HepG2 (cell line): ENCODE data around the gene FBXO7. TPM values are rescaled to one million over a fixed set of nuclear protein-coding genes. Genes with fewer than 3 reads are reported as not detected.

Experiments used
- AGO2 ChIP-seq: fragments of 200-400 bp; formaldehyde crosslinking; optimal IDR thresholded peaks from 2 replicates; pipeline ENCODE3; 2017; ENCODE audit warnings: mild to moderate bottlenecking, low read depth, low read length, moderate library complexity
- CREB1 ChIP-seq, 2 experiments: fragments of 450-650 bp in 1 of 2; IDR thresholded peaks; 2 replicates each; pipeline ENCODE4 v1.6.1; 2016 to 2017; ENCODE audit warnings: control low read depth in 1 of 2, mild to moderate bottlenecking in 1 of 2, missing compliant biosample characterization in 1 of 2, missing genetic modification characterization in 1 of 2
- FOXP1 ChIP-seq, 2 experiments: fragments of 450-650 bp in 1 of 2; IDR thresholded peaks; 2 replicates each; pipeline ENCODE4 v1.6.1; 2017 to 2018; ENCODE audit warnings: antibody characterized with exemption in 1 of 2
- HNRNPLL ChIP-seq: fragments of 200-400 bp; formaldehyde crosslinking; IDR thresholded peaks from 2 replicates; pipeline ENCODE4 v1.6.1; 2017; ENCODE audit warnings: mild to moderate bottlenecking, low read depth, low read length; ENCODE audit not compliant: poor library complexity, severe bottlenecking
- NKX3-1 ChIP-seq: sonication (generic); formaldehyde crosslinking; IDR thresholded peaks from 2 replicates; pipeline ENCODE4 v1.5.0; 2020; ENCODE audit warnings: missing genetic modification reagents
- PRMT3 ChIP-seq: sonication (generic); formaldehyde crosslinking; IDR thresholded peaks from 2 replicates; pipeline ENCODE4 v1.8.1; 2022; ENCODE audit warnings: low read depth, mild to moderate bottlenecking, moderate library complexity, missing genetic modification reagents, borderline replicate concordance
- RBAK ChIP-seq: sonication (generic); formaldehyde crosslinking; IDR thresholded peaks from 2 replicates; pipeline ENCODE4 v1.5.1; 2020; ENCODE audit warnings: mild to moderate bottlenecking, missing genetic modification reagents
- RBFOX2 ChIP-seq: fragments of 200-400 bp; formaldehyde crosslinking; IDR thresholded peaks from 2 replicates; pipeline ENCODE4 v1.6.1; 2017; ENCODE audit warnings: low read depth, mild to moderate bottlenecking, low read length
- RBM39 ChIP-seq: fragments of 200-400 bp; formaldehyde crosslinking; IDR thresholded peaks from one replicate; pipeline ENCODE4 v1.6.1; 2018; ENCODE audit warnings: antibody characterized with exemption, mild to moderate bottlenecking, low read depth, low read length; ENCODE audit not compliant: poor library complexity, severe bottlenecking
- SAFB2 ChIP-seq: sonication (generic); formaldehyde crosslinking; IDR thresholded peaks from 2 replicates; pipeline ENCODE4 v1.5.1; 2020; ENCODE audit warnings: missing genetic modification reagents, low read depth, mild to moderate bottlenecking, borderline replicate concordance
- SOX13 ChIP-seq, 3 experiments: fragments of 450-650 bp in 1 of 3; sonication (generic) in 1 of 3; formaldehyde crosslinking in 1 of 3; IDR thresholded peaks in 2 of 3; conservative IDR thresholded peaks in 1 of 3; 2 replicates each; pipeline versions ENCODE4 v1.5.0 to v1.6.1; 2016 to 2020; ENCODE audit warnings: antibody characterized with exemption in 1 of 3, mild to moderate bottlenecking in 1 of 3, missing compliant biosample characterization in 1 of 3, missing genetic modification reagents in 1 of 3, moderate library complexity in 1 of 3
- ZNF136 ChIP-seq: sonication (generic); formaldehyde crosslinking; IDR thresholded peaks from 2 replicates; pipeline ENCODE4 v1.8.1; 2022; ENCODE audit warnings: low read depth, mild to moderate bottlenecking, moderate library complexity, missing genetic modification reagents
- ZNF407 ChIP-seq: sonication (generic); formaldehyde crosslinking; IDR thresholded peaks from one replicate; pipeline ENCODE4 v1.5.1; 2020; ENCODE audit warnings: mild to moderate bottlenecking, missing genetic modification reagents; ENCODE audit errors: not compliant biosample characterization
- ZNF44 ChIP-seq: sonication (generic); formaldehyde crosslinking; IDR thresholded peaks from 2 replicates; pipeline ENCODE4 v1.5.1; 2020; ENCODE audit warnings: mild to moderate bottlenecking, missing genetic modification reagents
- ZNF709 ChIP-seq: sonication (generic); formaldehyde crosslinking; IDR thresholded peaks from 2 replicates; pipeline ENCODE4 v1.5.0; 2020; ENCODE audit warnings: mild to moderate bottlenecking, missing genetic modification reagents
- ZNF891 ChIP-seq: sonication (generic); formaldehyde crosslinking; IDR thresholded peaks from 2 replicates; pipeline ENCODE4 v1.5.0; 2020; ENCODE audit warnings: mild to moderate bottlenecking, missing genetic modification reagents
- polyA plus RNA-seq, 8 experiments: library from polyadenylated mRNA; depleted of rRNA in 3 of 8; stranded (reverse) in 7 of 8; unstranded in 1 of 8; fragments of >200 nt; fragmentation: Illumina TruSeq in 4 of 8; extraction: Trizol in 4 of 8; gene quantifications; 2 replicates each; pipeline versions ENCODE4 v1.2.1 to v1.2.3, GENCODE V29; 2011 to 2016; ENCODE audit warnings: low read depth in 4 of 8, missing spikeins in 1 of 8, mixed read lengths in 1 of 8; ENCODE audit not compliant: insufficient read depth in 1 of 8
- total RNA-seq, 5 experiments: library from RNA; depleted of rRNA; stranded (reverse); fragments of >200 nt; fragmentation: Illumina TruSeq; extraction: Trizol; gene quantifications; 2 replicates each; pipeline ENCODE4 v1.2.3, GENCODE V29; 2016; ENCODE audit warnings: low read depth in 1 of 5
- TF ChIP-seq, protein P1 (sequence below): sonication (generic); formaldehyde crosslinking; IDR thresholded peaks from 2 replicates; pipeline ENCODE4 v1.4.0; 2020; ENCODE audit warnings: mild to moderate bottlenecking, missing genetic modification reagents
- TF ChIP-seq, protein P2 (sequence below): sonication (generic); formaldehyde crosslinking; IDR thresholded peaks from 2 replicates; pipeline ENCODE4 v1.8.0; 2022; ENCODE audit warnings: mild to moderate bottlenecking, missing genetic modification reagents

Gene FBXO7
- total and polyA plus RNA-seq, 2 of the 13 experiments (the other 11 are each of a cell fraction or from before 2014, with no cell fraction given) = 105 to 172 TPM

GRCh38 chr22:32476281-32477195, 1.9 kb downstream of the FBXO7 start (continued):
- TF ChIP-seq ZNF407 (CRISPR knock-in tag) = no peak
- no peak for TF ChIP-seq RBAK (CRISPR knock-in tag)
- TF ChIP-seq ZNF891 (CRISPR knock-in tag) = no peak
- TF ChIP-seq AGO2 = no peak
- TF ChIP-seq ZNF44 (CRISPR knock-in tag) = no peak
- no peak for TF ChIP-seq RBM39
- TF ChIP-seq, protein P1, sequence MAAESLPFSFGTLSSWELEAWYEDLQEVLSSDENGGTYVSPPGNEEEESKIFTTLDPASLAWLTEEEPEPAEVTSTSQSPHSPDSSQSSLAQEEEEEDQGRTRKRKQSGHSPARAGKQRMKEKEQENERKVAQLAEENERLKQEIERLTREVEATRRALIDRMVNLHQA (CRISPR knock-in tag) = no peak
- no peak for TF ChIP-seq CREB1 (IDR thresholded peaks at IDR 0.05)
- TF ChIP-seq CREB1 (CRISPR knock-in tag; IDR thresholded peaks at IDR 0.05) = no peak
- TF ChIP-seq FOXP1 (IDR thresholded peaks at IDR 0.05) = no peak
- peak; percentile 49 for TF ChIP-seq FOXP1 (CRISPR knock-in tag; IDR thresholded peaks at IDR 0.05)
- no peak for TF ChIP-seq ZNF136
- no peak for TF ChIP-seq RBFOX2
- no peak for TF ChIP-seq ZNF709 (CRISPR knock-in tag)
- TF ChIP-seq, protein P2, sequence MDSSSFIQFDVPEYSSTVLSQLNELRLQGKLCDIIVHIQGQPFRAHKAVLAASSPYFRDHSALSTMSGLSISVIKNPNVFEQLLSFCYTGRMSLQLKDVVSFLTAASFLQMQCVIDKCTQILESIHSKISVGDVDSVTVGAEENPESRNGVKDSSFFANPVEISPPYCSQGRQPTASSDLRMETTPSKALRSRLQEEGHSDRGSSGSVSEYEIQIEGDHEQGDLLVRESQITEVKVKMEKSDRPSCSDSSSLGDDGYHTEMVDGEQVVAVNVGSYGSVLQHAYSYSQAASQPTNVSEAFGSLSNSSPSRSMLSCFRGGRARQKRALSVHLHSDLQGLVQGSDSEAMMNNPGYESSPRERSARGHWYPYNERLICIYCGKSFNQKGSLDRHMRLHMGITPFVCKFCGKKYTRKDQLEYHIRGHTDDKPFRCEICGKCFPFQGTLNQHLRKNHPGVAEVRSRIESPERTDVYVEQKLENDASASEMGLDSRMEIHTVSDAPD = no peak
- no peak for TF ChIP-seq NKX3-1 (CRISPR knock-in tag)
- TF ChIP-seq HNRNPLL = no peak
- no peak for TF ChIP-seq PRMT3 (CRISPR knock-in tag)
- TF ChIP-seq SOX13 (IDR thresholded peaks at IDR 0.05) = no peak
- peak in 1 of 2 experiments; percentile 10; a peak in 1 of 4 replicates for TF ChIP-seq SOX13 (CRISPR knock-in tag; conservative IDR thresholded peaks at IDR 0.05 in 1 of 2, IDR thresholded peaks at IDR 0.05 in 1 of 2)
- no peak for TF ChIP-seq SAFB2 (CRISPR knock-in tag)
